SKM-1 (cell line): ENCODE data around the gene ANKRD55.
A peak's percentile ranks its signal among the peaks of the same experiment; 100 is the strongest.
"Not testable (repeated sequence)": the region's sequence is repeated elsewhere in the genome, so short reads cannot be mapped to it uniquely, and the experiment has no call there.

Experiments
- DNase-seq: peaks from one replicate; lab custom pipeline; 2025; ENCODE audit not compliant: unreplicated experiment; lab: John Stamatoyannopoulos, UW

ANKRD55 gene

DNA sequence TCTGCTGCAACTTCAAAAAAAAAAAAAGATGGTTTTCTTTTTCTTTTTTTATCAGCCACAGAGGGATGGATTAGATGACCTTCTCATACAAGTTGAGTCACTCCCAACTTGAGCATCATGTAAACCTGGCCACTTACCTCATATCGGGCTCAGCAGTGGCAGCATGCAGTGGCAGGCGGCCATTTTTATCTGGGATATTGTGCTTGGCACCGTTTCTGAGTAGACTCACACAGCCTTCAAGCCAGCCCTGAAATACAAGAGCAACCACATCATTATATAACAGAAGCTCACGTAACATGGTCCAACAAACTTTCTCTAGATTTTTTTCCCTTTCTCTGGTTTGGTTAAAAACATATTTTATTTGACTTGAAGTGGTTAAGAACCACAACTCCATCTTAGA, 62.6 kb downstream of the ANKRD55 start:
- no peak for DNase-seq

DNA sequence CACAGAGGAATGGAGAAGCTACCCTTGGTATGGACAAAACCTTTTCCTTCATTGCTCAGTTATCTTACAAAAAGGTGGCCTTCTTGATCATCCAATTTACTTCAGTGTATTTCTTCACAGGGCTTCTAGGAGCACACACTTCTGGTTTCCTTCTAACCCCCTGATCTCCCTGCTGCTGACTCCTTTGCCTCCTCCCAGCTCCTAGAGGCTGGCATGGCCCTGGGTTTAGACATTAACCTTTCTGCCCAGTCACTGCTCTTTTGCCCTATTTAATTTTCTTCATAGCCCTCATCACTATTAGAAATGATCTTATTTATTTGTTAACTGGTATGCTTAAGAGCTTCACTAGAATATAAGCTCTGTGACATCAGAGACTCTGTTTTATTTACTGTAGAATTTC, 63.2 kb downstream of the ANKRD55 start:
- no peak for DNase-seq

DNA sequence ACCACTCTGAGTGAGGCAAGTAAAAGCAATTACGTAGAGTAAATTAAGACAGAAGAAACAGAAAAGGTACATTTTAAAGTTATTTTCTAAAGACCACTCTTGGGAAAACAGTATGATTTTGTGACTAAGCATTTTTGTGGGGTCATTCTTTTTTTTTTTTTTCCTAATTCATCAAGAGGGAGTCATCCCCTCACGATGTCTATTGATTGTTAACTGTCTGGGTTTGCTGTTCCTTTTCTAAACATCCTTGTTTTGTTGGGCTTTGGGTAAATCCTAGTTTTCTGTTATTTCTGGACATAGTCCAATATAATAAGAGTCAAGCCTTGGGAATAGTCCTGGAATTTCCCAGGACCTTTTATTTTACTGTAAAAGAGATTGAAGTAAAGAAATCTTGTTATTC, 63.8 kb downstream of the ANKRD55 start:
- DNase-seq, result no peak

DNA sequence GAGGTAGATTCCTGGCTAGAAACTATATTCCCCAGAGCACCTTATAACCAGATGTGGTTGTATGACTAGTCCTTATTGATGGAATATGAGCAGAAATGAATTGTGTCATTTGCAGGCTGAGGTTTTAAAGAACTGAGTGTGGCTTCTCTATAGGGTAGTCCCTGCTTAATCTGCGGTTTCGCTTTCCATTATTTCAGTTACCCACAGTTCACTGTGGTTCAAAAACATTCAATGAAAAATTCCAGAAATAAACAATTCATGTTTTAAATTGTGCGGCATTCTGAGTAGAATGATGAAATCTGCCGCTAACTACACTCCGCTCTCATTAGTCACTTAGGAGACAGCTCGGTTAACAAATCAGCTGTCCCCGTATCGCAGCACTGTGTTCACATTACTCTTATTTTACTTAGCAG, 65.1 kb downstream of the ANKRD55 start:
- no peak for DNase-seq

DNA sequence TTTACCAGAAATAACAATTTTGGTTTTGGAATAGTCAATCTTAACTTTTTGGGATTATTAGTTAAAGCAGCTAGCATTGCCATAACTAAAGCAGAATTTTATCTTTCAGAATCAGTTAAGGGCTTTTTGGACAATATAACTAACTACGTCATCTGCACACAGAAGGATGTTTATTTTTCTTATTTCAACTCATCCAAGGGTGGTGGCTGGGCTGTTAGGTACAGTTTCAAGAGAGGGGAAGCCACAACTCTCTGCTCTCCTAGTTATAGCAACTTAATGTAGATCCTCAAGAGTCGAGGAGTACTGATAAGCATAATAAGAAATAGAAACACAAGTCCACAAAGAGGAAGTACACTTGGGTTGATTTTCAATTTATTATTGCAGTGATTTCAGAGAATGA, 65.6 kb downstream of the ANKRD55 start:
- DNase-seq, result no peak

DNA sequence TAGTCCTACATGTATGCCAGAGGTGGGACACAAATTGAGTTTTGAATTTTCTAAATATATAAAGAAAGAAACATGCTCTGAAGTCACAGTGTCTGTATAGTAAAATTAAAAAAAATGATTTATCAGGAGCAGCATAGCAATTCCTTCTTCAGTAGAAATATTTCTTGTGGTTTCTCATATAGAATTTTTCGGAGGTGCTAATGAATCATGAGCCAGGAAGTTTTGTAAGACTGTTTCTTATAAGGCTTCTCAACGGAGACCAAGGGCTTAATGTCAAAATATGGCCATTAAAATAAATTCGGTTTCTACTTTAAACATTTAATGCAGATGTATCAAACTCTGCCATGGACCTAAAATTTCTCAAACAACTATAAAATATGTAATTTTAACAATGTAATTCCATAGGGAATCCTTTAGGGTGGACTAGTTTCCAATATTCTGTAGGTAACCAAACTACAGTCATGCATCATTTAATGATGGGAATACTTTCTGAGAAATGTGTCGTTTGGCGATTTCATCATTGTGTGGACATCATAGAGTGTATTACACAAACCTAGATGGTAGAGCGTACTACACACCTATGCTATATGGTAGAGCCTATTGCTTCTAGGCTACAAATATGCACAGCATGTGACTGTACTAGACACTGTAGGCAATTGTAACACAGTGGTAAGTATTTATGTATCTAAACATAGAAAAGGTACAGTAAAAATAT, 66.3 kb downstream of the ANKRD55 start:
- DNase-seq, result no peak

DNA sequence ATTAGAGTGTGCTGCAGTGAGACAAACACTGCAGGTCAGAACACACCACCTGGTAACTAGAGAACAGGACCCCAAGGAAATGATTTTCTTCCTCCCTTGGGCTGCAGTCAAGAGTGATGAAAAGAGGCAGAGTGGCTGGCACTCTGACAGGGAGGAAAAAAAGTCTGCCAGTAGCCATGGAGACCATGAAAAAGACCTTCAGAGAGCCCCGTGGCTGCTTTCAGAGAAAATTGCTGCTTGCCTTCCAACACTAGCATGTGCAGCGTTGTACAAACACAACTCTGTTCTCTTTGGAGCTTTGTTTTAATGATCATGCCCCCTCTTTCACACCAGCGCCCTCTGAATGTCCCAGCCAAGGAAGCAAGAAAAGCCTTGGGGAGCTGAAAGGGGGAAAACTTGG, 68.8 kb downstream of the ANKRD55 start:
- no peak for DNase-seq

DNA sequence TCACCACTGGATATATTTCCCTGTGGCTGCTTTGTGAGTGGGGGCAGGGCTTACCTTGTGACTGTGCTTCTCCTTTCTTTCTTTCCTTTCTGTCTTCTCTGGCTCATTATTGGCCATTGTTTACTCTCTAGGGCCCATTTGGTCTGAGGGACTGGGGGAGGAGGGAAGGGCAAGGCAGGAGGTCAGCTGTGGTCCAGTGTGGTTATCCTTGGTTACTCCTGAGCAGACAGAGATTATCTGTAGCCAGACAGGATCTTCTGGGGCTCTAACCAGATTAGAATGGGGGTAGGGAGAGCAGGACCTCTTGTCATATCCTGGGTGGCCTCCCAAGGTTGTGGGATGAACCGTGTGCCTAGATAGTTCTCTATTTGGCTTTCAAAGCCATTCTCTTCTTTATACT, 71.2 kb downstream of the ANKRD55 start:
- no peak for DNase-seq

DNA sequence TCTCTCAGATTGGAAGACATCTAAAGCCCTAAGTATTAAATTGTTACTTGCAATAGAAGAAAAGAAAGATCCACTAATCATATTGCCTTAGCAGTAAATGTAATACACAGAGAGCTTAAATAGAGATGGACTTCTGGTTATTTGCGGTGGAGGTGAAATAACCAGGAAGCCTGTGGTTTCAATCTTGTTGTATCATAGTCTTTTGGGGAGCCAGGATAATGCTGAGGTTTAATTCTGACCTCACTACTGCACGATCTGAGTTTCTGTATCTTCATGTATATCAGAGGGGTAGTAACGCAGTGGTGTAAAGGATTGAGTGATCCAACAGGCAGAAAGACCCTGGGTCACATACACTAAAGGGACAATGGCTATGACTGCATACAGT, 71.7 kb downstream of the ANKRD55 start:
- DNase-seq, result no peak

DNA sequence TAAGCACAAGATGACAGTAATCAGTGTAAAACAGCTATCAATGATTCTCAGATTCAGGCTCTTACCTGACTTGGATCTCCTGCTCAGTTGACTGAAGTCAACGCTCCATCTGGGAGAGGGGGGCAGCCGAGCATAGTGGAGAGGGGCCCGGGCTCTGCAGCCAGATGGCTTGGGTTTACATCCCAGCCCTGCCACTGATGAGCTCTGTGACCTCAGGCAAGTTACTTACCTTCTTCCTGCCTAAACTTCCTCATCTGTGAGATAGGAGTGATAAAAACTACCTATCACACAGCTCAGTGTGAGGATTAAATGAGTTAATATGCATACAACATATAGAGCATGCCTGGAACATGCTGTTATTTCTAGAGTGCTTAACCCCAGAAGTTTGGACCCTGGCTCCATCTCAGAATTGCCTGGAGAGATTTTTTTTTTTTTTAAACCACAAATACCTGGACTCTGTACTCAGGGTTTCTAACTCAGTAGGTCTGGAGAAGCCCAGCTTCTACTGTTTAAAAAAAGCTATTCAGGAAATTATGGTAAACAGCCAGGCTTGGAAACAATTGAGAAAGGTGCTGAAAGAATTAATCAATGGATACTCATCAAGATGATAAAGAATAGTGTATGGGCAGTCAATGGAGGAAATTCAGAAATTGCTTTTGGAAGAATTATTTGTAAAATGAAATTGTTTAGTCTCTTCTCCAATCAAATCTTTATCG, 72.2 kb downstream of the ANKRD55 start:
- DNase-seq, result no peak

DNA sequence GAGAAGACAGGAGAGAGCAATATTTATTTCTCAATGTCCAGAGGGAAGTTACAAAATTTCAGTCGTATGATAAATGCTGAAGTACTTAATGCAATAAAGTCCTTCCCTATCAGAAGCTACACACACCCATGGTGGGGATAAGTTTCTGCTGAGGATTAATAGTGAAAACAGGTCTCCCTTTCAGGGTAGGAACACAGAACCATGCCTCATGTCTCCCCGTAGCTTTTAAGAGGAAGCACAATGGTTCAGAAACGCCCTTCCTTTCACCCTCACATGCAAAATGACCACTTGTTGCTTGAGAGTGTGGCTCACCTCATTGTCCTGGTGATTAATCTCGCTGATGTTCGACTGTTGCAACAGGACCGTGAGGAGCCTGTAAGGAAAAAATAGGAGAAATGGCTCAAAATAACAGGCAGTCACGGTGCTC, 73.6 kb downstream of the ANKRD55 start:
- DNase-seq, result peak; percentile 76

DNA sequence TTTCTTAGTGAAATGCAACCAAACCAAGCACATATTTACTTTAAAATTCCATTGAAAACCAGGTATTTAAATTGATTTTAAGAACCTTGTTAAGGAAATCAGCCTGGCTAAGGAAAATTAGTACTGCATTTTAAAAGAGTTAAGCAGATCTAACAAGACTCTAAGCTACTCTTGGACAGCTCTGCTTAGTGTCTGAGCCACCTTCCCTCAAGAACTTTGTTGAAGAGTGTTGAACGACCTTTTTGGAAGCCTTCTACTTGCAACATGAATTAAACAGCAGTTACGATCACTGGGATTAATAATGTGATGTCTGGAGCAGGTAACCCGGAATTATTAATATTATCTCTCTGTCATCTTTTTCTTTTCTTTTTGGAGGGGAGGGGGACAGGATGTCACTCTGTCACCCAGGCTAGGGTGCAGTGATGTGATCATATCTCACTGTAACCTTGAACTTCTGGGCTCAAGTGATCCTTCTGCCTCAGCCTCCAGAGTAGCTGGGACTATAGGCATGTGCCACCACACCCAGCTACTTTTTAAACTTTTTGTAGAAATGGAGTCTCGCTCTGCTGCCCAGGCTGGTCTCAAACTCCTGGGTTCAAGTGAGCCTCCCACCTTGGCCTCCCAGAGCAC, 74.7 kb downstream of the ANKRD55 start:
- no peak for DNase-seq

DNA sequence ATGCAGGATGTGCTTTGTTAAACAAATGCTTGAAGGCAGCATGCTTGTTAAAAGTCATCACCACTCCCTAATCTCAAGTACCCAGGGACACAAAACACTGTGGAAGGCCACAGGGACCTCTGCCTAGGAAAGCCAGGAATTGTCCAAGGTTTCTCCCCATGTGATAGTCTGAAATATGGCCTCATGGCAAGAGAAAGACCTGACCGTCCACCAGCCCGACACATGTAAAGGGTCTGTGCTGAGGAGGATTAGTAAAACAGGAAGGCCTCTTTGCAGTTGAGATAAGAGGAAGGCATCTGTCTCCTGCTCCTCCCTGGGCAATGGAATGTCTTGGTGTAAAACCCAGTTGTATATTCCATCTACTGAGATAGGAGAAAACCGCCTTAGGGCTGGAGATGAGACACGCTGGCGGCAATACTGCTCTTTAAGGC, 75.9 kb downstream of the ANKRD55 start:
- not testable (repeated sequence) for DNase-seq

DNA sequence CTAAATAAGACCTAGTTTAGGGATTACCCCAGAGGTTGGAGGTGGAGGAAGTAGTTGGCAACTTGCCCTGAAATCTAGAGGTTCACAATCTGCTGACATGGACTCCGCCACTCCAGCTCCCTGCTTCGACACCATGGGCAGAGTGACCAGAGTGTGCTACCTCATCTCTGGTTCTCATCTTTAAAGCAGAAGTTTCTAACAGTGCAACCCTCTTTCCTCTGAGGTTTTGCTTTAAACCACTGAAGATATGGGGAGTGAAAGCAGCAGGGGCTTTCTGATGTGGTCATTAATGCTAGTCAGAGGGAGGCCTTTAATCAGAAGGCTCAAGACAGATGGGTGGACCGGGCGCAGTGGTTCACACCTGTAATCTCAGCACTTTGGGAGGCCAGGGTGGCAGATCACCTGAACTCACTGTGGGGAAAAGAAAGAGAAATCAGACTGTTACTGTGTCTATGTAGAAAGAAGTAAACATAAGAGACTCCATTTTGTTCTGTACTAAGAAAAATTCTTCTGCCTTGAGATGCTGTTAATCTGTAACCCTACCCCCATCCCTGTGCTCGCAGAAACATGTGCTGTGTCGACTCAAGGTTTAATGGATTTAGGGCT, 76.4 kb downstream of the ANKRD55 start:
- peak; percentile 49 for DNase-seq

DNA sequence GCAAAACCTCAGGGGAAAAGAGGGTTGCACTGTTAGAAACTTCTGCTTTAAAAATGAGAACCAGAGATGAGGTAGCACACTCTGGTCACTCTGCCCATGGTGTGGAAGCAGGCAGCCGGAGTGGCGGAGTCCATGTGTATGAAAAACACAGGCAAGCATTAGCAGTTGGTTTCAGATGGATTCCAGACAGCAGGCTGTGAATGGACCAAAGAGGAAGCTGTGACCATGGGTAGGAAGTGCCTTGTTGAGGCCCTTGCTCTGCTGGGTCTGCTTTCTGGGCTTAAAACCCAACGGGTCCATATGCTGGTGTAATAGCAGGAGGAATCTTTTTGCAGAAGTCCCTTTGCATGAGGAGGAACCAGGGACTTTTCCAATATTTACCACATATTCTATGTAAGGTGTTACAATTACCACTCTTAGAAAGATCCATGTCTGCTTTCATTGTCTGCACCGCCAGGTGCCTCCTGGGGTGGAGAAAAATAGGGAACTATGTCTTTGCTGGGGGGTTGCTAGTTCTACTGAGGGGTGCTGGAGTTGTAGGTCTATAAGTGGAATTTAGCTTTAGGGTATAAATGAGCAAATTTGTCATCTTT, 77.0 kb downstream of the ANKRD55 start:
- DNase-seq, result peak; percentile 83

DNA sequence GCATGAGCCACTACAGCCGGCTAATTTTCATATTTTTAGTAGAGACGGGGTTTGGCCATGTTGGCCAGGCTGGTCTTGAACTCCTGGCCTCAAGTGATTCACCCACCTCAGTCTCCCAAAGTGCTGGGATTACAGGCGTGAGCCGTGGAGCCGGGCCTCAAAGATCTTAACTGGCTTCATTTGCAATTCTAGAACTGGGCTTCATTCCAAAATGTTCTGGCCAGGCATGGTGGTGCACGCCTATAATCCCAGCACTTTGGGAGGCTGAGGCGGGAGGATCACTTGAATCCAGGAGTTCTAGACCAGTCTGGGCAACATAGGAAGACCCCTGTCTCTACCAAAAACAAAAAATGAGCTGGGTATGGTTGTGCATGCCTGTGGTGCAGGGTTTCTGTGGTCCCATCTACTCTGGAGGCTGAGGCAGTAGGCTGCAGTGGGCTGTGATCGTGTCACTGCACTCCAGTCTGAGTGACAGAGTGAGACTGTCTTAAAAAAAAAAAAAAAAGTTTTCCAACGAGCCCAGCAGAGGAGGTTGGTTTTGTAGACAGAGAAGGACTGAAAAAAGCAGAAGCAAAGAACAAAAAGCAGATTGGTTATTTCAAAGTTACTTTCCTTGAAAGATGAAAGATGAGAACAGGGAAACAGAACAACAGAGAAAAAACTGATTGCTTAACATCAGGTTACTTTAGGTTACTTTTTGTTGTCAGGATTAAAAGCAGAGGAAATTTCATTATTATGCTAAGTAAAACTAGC, 78.2 kb downstream of the ANKRD55 start:
- peak; percentile 41 for DNase-seq

DNA sequence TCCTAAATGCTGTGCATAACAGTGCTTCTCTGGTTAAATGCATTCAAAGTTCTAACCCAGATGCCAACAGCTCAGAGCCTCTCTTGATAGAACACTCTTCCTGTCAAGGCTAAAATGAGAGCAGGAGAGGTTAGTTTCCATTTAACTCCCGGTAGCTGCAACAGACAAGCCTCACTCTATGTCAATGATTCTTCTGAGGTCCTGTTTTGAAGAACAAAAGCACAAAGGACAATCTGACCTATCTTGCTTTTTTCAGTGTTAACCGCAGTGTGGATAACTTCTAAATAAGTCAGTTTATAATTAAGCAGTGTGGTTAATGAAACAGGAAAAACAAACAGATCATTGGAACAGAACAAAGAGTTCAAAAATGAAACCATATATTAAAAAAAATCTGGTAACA, 80.7 kb downstream of the ANKRD55 start:
- no peak for DNase-seq

DNA sequence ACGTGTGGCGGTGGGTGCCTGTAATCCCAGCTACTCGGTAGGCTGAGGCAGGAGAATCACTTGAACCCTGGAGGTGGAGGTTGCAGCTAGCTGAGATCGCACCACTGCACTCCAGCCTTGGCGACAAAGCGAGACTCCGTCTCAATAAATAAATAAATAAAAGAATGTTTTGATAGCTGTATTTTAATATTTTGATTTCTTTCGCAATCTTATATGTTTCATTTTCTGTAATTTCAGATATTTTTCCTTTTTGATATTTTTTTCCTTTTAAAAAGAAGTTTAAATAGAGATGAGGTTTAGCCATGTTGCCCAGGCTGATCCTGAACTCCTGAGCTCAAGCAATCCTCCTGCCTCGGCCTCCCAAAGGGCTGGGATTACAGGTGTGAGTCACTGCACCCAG, 82.4 kb downstream of the ANKRD55 start:
- DNase-seq, result not testable (repeated sequence)

DNA sequence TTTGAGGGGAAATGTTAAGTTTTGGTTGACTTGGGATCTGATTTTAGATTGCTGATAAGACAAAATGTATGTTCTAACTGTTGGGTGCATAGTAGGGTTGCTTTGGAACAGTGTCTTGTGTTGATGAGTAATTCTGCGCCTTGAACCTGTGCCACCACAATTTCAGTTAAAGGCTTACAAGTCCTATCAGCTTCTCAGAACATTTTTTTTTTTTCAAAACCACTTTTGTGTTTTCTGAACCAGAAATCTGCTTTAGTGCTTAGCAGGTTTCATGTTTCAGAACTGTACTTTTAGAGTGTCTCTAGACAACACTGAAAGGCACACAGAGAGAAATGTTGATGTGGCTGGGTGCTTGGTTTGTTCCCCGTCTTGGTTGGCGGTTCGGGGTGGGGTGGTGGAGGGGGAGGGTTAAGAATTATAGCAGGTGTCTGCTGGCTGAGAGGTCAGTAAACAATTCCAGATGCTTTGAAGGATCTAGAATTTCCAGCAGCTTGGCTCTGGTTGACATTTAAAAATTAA, 84.6 kb downstream of the ANKRD55 start:
- no peak for DNase-seq

DNA sequence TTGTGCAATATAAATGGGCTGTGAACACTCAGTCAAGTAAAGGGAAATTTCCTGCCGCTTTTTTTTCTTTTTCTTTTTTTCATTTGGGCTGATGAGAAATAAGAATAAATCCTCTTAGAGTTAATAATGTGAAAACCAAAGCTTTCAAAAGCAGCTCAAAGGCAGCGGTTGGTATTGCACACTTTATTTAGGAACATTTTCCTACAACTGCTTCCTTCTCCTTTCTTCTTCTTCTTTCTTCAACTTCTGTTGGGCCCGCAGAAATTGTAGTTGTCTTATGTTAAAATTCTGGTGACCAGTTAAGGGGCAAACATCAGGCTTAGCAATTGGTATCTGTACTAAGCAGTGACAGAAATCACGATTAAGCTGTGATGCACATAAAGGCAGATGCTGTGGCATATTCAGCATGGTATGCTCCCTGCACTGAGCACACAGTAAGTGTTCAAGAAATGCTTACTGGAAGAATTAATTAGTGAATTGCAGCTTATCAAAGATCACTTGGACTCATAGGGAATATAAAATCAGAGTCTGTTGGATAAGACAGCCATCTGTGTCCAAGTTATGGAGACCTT, 85.4 kb downstream of the ANKRD55 start:
- peak; percentile 57 for DNase-seq
